GM21576 (cell line): ENCODE measurements around the gene OR5T3.
"Not testable (repeated sequence)": the region's sequence is repeated elsewhere in the genome, so short reads cannot be mapped to it uniquely, and the experiment has no call there.

Source experiments
- ATAC-seq: cut with Tn5 transposase; IDR thresholded peaks from one replicate; pipeline ENCODE4 v1.9.1; 2021; ENCODE audit warnings: mild to moderate bottlenecking, moderate library complexity; ENCODE audit not compliant: unreplicated experiment

OR5T3 gene

GRCh38 chr11:56251954-56252353 lies at the start of gene OR5T3:
OR5T3 (plus strand) TSS chr11:56252254; CDS start chr11:56252254, 0 bp downstream.
- no peak for ATAC-seq

- no peak for ATAC-seq
Measured at GRCh38 chr11:56207790-56208189, 44.3 kb upstream of the OR5T3 start.

GRCh38 chr11:56214537-56214936 lies 37.5 kb upstream of the OR5T3 start:
- ATAC-seq: no peak

GRCh38 chr11:56219735-56220134 lies 32.3 kb upstream of the OR5T3 start:
- ATAC-seq: not testable (repeated sequence)

GRCh38 chr11:56234155-56234554 lies 17.9 kb upstream of the OR5T3 start, which contains the start of gene OR5T2:
OR5T2 (minus strand) TSS chr11:56234255; CDS start chr11:56233062, 1,193 bp downstream.
- ATAC-seq: no peak

GRCh38 chr11:56271092-56271491 lies 19.0 kb downstream of the OR5T3 start:
- ATAC-seq: no peak

- ATAC-seq: no peak
Measured at GRCh38 chr11:56273854-56274253, 21.8 kb downstream of the OR5T3 start, which contains the start of gene OR5T1. OR5T1 (plus strand) TSS chr11:56274154; CDS start chr11:56275639, 1,485 bp downstream.

GRCh38 chr11:56292154-56292553 lies 40.1 kb downstream of the OR5T3 start, which contains the start of gene OR8H1:
OR8H1 (minus strand) TSS chr11:56292254; CDS start chr11:56291062, 1,192 bp downstream.
- no peak for ATAC-seq

- no peak for ATAC-seq
Measured at GRCh38 chr11:56296898-56297297, 44.8 kb downstream of the OR5T3 start.
